GM12875 (cell line): Measurements from ENCODE around the gene LRRC51.

Source experiments
- H3K4me3 ChIP-seq: one replicate; pipeline ENCODE4 v1.5.1; 2011; ENCODE audit warnings: low read depth, low read length, control low read depth
- TF ChIP-seq, protein P1 (sequence below): IDR thresholded peaks from 2 replicates; pipeline ENCODE4 v1.5.1; 2011; ENCODE audit warnings: low read depth, mild to moderate bottlenecking, control low read depth, inconsistent platforms, low read length, moderate library complexity, borderline replicate concordance; ENCODE audit not compliant: insufficient read depth

The LRRC51 gene

DNA sequence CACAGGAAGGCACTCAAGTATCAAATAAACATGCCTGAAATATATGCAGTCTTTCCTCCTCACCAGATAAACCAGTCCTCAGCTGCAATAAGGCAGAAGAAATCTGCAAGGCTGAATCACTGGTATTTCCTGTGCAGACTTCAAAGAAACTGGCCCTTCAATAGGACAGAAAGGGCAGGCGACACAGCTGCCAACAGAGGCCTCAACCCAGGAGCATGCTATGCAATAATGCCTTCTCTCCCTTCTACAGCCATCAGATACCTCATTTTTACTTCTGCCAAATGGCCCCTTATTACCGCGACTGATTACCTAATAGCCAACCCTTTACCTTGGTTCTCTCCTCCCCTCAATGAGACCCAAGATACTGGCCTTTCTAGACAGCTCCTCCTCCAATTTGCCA is 8.3 kb upstream of the LRRC51 start:
- H3K4me3 ChIP-seq: no peak overlapping the region
- TF ChIP-seq, protein P1, sequence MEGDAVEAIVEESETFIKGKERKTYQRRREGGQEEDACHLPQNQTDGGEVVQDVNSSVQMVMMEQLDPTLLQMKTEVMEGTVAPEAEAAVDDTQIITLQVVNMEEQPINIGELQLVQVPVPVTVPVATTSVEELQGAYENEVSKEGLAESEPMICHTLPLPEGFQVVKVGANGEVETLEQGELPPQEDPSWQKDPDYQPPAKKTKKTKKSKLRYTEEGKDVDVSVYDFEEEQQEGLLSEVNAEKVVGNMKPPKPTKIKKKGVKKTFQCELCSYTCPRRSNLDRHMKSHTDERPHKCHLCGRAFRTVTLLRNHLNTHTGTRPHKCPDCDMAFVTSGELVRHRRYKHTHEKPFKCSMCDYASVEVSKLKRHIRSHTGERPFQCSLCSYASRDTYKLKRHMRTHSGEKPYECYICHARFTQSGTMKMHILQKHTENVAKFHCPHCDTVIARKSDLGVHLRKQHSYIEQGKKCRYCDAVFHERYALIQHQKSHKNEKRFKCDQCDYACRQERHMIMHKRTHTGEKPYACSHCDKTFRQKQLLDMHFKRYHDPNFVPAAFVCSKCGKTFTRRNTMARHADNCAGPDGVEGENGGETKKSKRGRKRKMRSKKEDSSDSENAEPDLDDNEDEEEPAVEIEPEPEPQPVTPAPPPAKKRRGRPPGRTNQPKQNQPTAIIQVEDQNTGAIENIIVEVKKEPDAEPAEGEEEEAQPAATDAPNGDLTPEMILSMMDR: no peak

DNA sequence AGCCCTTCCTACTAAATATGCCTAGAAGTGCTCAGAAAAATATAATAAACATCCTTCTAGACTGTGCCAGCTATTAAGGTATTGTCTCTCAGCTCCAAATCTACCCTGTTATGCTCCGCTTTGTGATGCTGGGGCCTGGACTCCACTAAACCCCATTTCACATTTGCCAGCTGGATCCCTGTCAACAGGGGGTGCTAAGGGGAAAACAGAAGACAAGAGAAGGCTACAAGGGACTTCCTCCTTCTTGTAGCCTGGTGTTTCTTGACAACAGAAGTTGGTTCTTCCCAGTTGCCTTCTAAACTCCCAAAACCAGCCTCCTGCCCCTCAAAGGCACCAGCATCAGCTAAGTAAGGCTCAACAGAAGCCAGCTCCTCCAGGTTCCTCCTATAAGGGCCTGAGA is 5.5 kb upstream of the LRRC51 start:
- H3K4me3 ChIP-seq: no peak overlapping the region
- TF ChIP-seq, protein P1: peak; percentile 28; the same call in 1 of the 2 replicates

DNA sequence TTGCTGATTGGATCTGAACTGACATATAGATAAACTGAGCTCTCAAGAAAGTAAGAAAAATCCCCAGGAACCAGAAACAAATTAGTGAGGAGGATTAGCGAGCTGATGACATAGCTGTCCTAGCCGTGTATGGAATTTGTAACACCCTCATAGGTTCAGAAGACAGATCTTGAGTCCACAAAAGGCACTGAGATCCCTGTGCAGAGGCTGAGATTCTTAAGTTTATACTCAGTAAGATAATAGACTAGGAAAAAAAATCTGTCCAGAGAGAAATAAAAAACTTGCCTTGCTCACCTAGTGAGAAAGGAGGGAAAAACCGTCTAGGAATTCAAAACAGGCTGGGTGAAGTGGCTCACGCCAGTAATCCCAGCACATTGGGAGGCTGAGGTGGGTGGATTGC is 4.9 kb upstream of the LRRC51 start:
- TF ChIP-seq, protein P1: no peak
- H3K4me3 ChIP-seq: no peak overlapping the region

DNA sequence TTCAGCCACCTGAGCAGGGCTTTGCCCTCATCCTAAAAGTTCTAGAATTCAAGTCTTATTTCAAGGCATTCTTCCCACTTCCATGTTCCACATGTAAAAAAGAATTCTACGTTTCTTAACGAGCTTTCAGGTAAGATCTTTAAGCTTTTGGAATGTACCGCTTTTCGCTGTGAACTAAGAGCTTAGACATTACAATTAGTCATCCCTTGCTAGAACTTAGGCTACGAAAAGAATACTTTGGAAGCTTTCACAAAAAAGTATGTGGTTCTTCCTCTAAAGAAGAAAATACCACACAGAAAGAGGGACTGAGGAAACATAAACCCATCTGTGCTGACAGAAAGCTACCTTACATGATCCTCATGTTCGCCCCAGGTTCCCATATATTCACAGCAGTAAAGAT is 2.2 kb upstream of the LRRC51 start:
- TF ChIP-seq, protein P1: no peak
- no peak overlapping the region for H3K4me3 ChIP-seq

DNA sequence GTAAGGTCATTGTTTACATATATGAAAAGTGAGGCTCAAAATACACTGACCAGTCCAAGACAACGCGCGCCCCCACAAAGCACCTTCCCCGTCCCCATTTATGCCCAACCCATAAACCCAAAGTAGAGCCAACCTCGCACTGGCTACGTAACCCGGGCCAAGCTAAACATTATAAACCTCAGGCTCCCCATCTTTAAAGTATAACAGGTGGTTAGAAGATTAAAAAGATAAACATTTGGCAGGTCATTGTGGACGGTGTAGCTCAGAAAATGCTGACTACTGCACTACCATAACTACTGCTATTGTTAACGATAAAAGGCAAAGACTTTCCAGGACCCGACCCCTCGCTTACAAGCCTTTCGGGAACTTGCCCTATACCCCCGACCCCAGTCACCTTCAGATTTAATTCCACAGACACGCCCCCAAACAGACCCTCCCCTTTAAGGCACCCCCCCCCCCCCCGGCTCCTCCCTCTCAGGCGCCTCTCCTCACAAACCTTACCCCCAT is 778 bp upstream of the LRRC51 start:
- peak overlapping the region; percentile 57 for H3K4me3 ChIP-seq
- TF ChIP-seq, protein P1: no peak

DNA sequence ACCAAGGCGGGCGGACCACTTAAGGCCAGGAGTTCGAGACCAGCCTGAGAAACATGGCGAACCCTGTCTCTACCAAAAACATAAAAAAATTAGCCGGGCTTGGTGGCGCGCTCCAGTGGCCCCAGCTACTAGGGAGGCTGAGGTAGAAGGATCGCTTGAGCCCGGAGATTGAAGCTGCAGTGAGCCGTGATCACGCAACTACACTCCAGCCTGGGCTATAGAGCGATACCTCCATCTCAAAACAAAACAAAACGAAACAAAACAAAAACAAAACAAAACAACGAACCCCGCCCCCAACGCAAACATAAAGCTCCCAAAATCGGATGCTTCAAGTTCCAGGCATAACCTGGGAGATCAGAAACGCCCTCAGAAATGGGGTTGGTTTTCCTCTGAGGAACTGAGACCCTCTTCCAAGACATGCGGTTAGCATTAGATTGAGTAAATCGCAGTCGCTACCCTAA is 564 bp downstream of the LRRC51 start:
- TF ChIP-seq, protein P1: no peak
- H3K4me3 ChIP-seq: peak overlapping the region; percentile 58

DNA sequence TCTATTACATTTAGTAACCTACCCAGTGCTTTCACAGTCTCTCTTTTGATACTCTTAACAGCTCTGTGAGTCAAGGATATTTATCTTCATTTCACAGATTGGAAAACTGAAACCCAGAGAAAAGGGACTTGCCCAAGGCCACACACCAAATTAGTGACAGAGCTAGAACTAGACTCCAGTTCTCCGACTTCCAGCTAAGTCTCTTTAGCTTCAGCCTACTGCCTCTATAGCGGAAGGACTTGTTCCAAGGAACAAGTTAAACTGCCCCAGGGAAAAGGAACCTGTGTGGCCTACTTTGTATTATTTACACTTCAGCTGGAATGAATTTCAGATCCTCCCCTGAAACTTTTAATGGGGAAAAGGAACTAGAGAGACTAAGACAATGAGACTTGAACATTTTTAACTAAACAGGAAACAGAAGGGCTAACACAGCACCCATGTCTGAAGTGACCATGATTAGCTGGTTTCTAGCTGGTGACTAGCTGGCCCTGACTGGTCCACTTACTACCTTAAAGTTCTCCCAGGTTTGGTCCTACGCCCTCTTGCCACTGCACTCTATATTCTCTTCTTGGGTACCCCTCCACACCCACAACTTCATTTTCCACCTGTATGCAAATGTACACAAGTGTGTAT is 1.3 kb downstream of the LRRC51 start:
- TF ChIP-seq, protein P1: no peak
- no peak overlapping the region for H3K4me3 ChIP-seq
